ENCODE measurements around the gene EEF1G. TPM values are rescaled to one million over a fixed set of nuclear protein-coding genes. Genes with fewer than 3 reads are reported as not detected.

Gene EEF1G
- total and polyA plus RNA-seq, 9 of the 15 experiments (the other 6 are each of a cell fraction or from before 2014, with no cell fraction given): 985 to 2,349 (median 2,035) TPM

DNA sequence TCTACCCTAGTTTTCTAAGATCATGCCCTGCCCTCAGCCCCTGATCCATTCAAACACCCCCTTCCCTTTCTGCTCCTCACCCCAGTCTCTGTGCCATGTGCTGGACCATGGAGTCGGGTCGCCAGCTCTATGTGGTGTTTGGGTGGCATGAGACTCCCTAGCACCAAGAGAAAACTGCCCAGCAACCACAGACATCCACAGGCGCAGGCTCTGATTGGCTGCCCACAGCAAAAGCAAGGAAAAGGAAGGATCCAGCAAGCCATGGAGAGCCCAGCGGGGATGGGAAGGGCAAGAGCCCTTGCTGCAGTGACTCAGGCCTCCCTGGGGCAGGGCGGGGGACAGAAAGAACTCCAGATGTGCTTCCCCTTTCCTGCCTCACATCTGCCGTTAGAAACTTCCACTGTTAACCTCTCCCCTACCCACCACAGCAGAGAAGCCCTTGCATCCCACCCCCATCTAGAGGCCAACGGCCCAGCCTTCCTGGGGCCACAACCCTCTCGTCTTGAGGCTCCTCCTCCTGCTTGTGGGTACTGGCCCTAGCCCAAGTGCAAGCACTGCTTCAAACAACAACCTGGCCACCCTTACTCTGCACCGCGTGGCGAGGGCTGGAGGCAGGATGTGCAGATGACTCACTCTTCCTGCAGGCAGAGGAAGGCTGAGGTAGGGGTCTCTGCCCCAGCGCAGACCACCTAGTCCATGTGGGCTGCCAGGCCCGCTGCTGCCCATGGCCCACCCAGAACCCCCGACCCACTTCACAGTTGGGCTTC lies 17.4 kb downstream of the EEF1G start (continued):
- TF ChIP-seq, protein P1, sequence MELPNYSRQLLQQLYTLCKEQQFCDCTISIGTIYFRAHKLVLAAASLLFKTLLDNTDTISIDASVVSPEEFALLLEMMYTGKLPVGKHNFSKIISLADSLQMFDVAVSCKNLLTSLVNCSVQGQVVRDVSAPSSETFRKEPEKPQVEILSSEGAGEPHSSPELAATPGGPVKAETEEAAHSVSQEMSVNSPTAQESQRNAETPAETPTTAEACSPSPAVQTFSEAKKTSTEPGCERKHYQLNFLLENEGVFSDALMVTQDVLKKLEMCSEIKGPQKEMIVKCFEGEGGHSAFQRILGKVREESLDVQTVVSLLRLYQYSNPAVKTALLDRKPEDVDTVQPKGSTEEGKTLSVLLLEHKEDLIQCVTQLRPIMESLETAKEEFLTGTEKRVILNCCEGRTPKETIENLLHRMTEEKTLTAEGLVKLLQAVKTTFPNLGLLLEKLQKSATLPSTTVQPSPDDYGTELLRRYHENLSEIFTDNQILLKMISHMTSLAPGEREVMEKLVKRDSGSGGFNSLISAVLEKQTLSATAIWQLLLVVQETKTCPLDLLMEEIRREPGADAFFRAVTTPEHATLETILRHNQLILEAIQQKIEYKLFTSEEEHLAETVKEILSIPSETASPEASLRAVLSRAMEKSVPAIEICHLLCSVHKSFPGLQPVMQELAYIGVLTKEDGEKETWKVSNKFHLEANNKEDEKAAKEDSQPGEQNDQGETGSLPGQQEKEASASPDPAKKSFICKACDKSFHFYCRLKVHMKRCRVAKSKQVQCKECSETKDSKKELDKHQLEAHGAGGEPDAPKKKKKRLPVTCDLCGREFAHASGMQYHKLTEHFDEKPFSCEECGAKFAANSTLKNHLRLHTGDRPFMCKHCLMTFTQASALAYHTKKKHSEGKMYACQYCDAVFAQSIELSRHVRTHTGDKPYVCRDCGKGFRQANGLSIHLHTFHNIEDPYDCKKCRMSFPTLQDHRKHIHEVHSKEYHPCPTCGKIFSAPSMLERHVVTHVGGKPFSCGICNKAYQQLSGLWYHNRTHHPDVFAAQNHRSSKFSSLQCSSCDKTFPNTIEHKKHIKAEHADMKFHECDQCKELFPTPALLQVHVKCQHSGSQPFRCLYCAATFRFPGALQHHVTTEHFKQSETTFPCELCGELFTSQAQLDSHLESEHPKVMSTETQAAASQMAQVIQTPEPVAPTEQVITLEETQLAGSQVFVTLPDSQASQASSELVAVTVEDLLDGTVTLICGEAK (IDR thresholded peaks at IDR 0.05): peak; percentile 32; the same call in 1 of the 2 replicates
- TF ChIP-seq, protein P1 (CRISPR knock-in tag; IDR thresholded peaks at IDR 0.05): no peak
- TF ChIP-seq MYNN (IDR thresholded peaks at IDR 0.05): peak; percentile 19; the same call in 1 of the 2 replicates
- no peak for TF ChIP-seq MYNN (CRISPR knock-in tag; IDR thresholded peaks at IDR 0.05)
- 0 out of 2 replicates have a peak, but pooled peaks have one; percentile 12 for TF ChIP-seq DMBX1 (CRISPR knock-in tag; IDR thresholded peaks at IDR 0.05; ENCODE audit: borderline replicate concordance)
- no peak for TF ChIP-seq ZNF717 (CRISPR knock-in tag; IDR thresholded peaks at IDR 0.05)
- TF ChIP-seq ZNF407 (IDR thresholded peaks at IDR 0.05; ENCODE audit: low read depth): no peak
- TF ChIP-seq, protein P2, sequence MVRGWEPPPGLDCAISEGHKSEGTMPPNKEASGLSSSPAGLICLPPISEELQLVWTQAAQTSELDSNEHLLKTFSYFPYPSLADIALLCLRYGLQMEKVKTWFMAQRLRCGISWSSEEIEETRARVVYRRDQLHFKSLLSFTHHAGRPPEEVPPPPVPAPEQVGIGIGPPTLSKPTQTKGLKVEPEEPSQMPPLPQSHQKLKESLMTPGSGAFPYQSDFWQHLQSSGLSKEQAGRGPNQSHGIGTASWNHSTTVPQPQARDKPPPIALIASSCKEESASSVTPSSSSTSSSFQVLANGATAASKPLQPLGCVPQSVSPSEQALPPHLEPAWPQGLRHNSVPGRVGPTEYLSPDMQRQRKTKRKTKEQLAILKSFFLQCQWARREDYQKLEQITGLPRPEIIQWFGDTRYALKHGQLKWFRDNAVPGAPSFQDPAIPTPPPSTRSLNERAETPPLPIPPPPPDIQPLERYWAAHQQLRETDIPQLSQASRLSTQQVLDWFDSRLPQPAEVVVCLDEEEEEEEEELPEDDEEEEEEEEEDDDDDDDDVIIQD (CRISPR knock-in tag; IDR thresholded peaks at IDR 0.05): 0 out of 2 replicates have a peak, but pooled peaks have one; percentile 49

All from K562 (cell line).